K562 (cell line): Measurements from ENCODE around the gene MRPL55. TPM values are rescaled to one million over a fixed set of nuclear protein-coding genes. Genes with fewer than 3 reads are reported as not detected.
A peak's percentile ranks its signal among the peaks of the same experiment; 100 is the strongest.

Experiments
- AFF4 ChIP-seq: sonication (generic); formaldehyde crosslinking; IDR thresholded peaks from 2 replicates; pipeline ENCODE4 v1.8.0; 2023; ENCODE audit warnings: mild to moderate bottlenecking, missing genetic modification reagents
- ARID3B ChIP-seq: fragments of 250-450 bp; sonication (Bioruptor Pico); IDR thresholded peaks from 2 replicates; pipeline ENCODE4 v1.4.0; 2020; ENCODE audit warnings: borderline replicate concordance
- DLX4 ChIP-seq: fragments of 250-450 bp; sonication (Bioruptor Pico); IDR thresholded peaks from 2 replicates; pipeline ENCODE4 v1.6.1; 2021; ENCODE audit warnings: mild to moderate bottlenecking
- ZKSCAN8 ChIP-seq: fragments of 200-800 bp; sonication (Bioruptor generic); IDR thresholded peaks from 2 replicates; pipeline ENCODE4 v1.6.1; 2016; ENCODE audit warnings: missing genetic modification characterization, missing compliant biosample characterization
- ZNF197 ChIP-seq: fragments of 200-800 bp; sonication (Bioruptor generic); IDR thresholded peaks from 2 replicates; pipeline ENCODE4 v1.6.1; 2016; ENCODE audit warnings: low read depth, missing genetic modification characterization, missing compliant biosample characterization
- ZNF224 ChIP-seq: sonication (generic); formaldehyde crosslinking; IDR thresholded peaks from 2 replicates; pipeline ENCODE4 v1.8.0; 2022; ENCODE audit warnings: mild to moderate bottlenecking, missing genetic modification reagents
- ZNF79 ChIP-seq: fragments of 250-450 bp; sonication (Bioruptor Pico); IDR thresholded peaks from 2 replicates; pipeline ENCODE4 v1.4.0; 2020; ENCODE audit warnings: low read depth, mild to moderate bottlenecking, moderate library complexity
- polyA plus RNA-seq, 8 experiments: library from polyadenylated mRNA; depleted of rRNA in 4 of 8; stranded (reverse) in 5 of 8; unstranded in 3 of 8; fragments of >200 nt; fragmentation: Nextera tagmentation in 2 of 8; fragmentation: Illumina TruSeq in 1 of 8; extraction: Ambion mirVana in 2 of 8; extraction: Trizol in 1 of 8; gene quantifications; 2 replicates each; pipeline versions ENCODE4 v1.2.1 to v1.2.3, GENCODE V29; 2011 to 2014; ENCODE audit warnings: inconsistent platforms in 1 of 8, missing spikeins in 1 of 8
- total RNA-seq, 7 experiments: library from RNA; depleted of rRNA in 6 of 7; stranded (reverse); fragments of >200 nt in 6 of 7; fragmentation: Illumina TruSeq in 2 of 7; extraction: Trizol in 2 of 7; gene quantifications; 2 replicates each; pipeline versions ENCODE4 v1.2.1 to v1.2.3, GENCODE V29; 2011 to 2021; ENCODE audit warnings: low replicate concordance in 1 of 7
- TF ChIP-seq, protein P1 (sequence below), 2 experiments: fragments of 450-650 bp in 1 of 2; sonication (generic) in 1 of 2; formaldehyde crosslinking in 1 of 2; IDR thresholded peaks; 2 replicates each; pipeline versions ENCODE4 v1.7.1 to v1.9.0; 2016 to 2022; ENCODE audit warnings: inconsistent platforms in 1 of 2, mild to moderate bottlenecking in 1 of 2, missing genetic modification reagents in 1 of 2

The MRPL55 gene
- total and polyA plus RNA-seq, 9 of the 15 experiments (the other 6 are each of a cell fraction or from before 2014, with no cell fraction given) = 34.9 to 228 (median 81.0) TPM

DNA sequence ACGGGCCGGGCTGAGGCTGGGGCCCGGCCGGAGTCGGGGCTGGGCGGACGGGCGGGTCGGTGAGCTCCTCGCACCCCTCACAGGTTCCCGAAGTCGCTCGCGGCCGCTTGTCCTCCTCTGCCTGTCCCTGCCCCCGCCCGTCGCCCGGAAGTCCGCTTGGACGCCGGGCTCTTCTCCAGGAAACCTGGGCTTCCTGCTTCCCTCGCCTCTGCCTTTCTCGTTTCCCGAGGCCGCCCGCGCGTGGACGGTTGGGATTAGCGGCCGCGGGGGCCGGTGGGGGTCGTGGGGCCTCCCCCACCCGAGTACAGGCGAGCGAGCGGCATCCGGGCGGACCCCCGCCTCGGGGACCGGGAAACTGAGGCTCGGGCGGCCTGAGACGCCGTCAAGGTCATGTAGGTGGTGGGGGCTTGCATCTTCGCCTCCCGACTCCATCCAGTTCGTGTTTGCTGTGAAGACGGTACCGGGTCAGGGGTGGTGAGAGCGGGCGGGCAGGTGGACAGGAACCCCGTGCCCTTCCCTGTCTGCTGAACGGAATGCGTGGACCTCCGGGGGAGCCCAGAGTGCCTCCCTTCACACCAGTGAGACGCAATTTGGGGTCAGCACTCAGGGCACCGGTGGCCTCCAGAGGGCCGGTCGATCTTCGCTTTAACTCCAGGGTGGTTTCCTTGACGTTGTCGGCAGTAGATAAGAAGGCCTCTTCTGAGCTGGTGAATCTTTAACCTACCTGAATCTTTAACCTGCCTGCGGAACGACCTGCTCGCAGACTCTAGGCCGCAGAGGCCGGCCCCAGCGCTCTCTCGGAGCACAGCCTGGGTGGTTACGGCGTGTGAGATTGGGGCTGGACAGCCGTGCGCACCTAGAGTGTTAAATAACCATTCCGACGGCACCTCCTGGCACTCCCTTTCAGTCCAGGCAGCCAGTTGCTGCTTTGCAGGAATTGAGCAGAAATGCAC is 25.9 kb downstream of the MRPL55 start (continued):
- no peak for TF ChIP-seq ZNF224 (CRISPR knock-in tag)
- no peak for TF ChIP-seq ZNF79 (CRISPR knock-in tag)
- TF ChIP-seq, protein P1, sequence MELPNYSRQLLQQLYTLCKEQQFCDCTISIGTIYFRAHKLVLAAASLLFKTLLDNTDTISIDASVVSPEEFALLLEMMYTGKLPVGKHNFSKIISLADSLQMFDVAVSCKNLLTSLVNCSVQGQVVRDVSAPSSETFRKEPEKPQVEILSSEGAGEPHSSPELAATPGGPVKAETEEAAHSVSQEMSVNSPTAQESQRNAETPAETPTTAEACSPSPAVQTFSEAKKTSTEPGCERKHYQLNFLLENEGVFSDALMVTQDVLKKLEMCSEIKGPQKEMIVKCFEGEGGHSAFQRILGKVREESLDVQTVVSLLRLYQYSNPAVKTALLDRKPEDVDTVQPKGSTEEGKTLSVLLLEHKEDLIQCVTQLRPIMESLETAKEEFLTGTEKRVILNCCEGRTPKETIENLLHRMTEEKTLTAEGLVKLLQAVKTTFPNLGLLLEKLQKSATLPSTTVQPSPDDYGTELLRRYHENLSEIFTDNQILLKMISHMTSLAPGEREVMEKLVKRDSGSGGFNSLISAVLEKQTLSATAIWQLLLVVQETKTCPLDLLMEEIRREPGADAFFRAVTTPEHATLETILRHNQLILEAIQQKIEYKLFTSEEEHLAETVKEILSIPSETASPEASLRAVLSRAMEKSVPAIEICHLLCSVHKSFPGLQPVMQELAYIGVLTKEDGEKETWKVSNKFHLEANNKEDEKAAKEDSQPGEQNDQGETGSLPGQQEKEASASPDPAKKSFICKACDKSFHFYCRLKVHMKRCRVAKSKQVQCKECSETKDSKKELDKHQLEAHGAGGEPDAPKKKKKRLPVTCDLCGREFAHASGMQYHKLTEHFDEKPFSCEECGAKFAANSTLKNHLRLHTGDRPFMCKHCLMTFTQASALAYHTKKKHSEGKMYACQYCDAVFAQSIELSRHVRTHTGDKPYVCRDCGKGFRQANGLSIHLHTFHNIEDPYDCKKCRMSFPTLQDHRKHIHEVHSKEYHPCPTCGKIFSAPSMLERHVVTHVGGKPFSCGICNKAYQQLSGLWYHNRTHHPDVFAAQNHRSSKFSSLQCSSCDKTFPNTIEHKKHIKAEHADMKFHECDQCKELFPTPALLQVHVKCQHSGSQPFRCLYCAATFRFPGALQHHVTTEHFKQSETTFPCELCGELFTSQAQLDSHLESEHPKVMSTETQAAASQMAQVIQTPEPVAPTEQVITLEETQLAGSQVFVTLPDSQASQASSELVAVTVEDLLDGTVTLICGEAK (IDR thresholded peaks at IDR 0.05) = peak; percentile 26; the same call in 1 of the 2 replicates
- TF ChIP-seq, protein P1 (CRISPR knock-in tag; IDR thresholded peaks at IDR 0.05) = peak; percentile 37; the same call in 1 of the 2 replicates
- TF ChIP-seq ARID3B = no peak
- no peak for TF ChIP-seq ZKSCAN8 (CRISPR knock-in tag)
- TF ChIP-seq DLX4 (CRISPR knock-in tag) = no peak
- peak; percentile 82 for TF ChIP-seq AFF4 (CRISPR knock-in tag)
- TF ChIP-seq ZNF197 (CRISPR knock-in tag) = no peak
